Ishikawa (cell line): ENCODE data around the gene PRR35.

Experiments
- CEBPB ChIP-seq: IDR thresholded peaks from 2 replicates; pipeline ENCODE4 v1.6.1; 2012
- CREB1 ChIP-seq: IDR thresholded peaks from 2 replicates; pipeline ENCODE4 v1.6.1; 2012; ENCODE audit warnings: low read depth
- EGR1 ChIP-seq: IDR thresholded peaks from 2 replicates; pipeline ENCODE4 v1.6.1; 2012
- EP300 ChIP-seq: IDR thresholded peaks from 2 replicates; pipeline ENCODE4 v1.6.1; 2012; ENCODE audit warnings: borderline replicate concordance
- FOXM1 ChIP-seq: IDR thresholded peaks from 2 replicates; pipeline ENCODE4 v1.6.1; 2012; ENCODE audit warnings: low read depth, borderline replicate concordance
- NFIC ChIP-seq: IDR thresholded peaks from 2 replicates; pipeline ENCODE4 v1.6.1; 2012
- RAD21 ChIP-seq: IDR thresholded peaks from 2 replicates; pipeline ENCODE4 v1.6.1; 2012; ENCODE audit warnings: low read depth
- TAF1 ChIP-seq: IDR thresholded peaks from 2 replicates; pipeline ENCODE4 v1.6.1; 2012; ENCODE audit warnings: low read depth, mild to moderate bottlenecking
- TCF12 ChIP-seq: IDR thresholded peaks from 2 replicates; pipeline ENCODE4 v1.6.1; 2012; ENCODE audit warnings: low read depth
- TEAD4 ChIP-seq: IDR thresholded peaks from 2 replicates; pipeline ENCODE4 v1.6.1; 2012
- USF1 ChIP-seq: IDR thresholded peaks from 2 replicates; pipeline ENCODE4 v1.6.1; 2012
- YY1 ChIP-seq: IDR thresholded peaks from 2 replicates; pipeline ENCODE4 v1.6.1; 2012; ENCODE audit warnings: low read depth
- ZBTB7A ChIP-seq: IDR thresholded peaks from 2 replicates; pipeline ENCODE4 v1.6.1; 2012; ENCODE audit warnings: low read depth
- TF ChIP-seq, protein P1 (sequence below): IDR thresholded peaks from 2 replicates; pipeline ENCODE4 v1.6.1; 2012
- TF ChIP-seq, protein P2 (sequence below): IDR thresholded peaks from 2 replicates; pipeline ENCODE4 v1.6.1; 2012; ENCODE audit warnings: low read depth, mild to moderate bottlenecking

The PRR35 gene

GRCh38 chr16:515939-516226 lies 44.3 kb upstream of the PRR35 start:
- TF ChIP-seq USF1 = no peak

DNA sequence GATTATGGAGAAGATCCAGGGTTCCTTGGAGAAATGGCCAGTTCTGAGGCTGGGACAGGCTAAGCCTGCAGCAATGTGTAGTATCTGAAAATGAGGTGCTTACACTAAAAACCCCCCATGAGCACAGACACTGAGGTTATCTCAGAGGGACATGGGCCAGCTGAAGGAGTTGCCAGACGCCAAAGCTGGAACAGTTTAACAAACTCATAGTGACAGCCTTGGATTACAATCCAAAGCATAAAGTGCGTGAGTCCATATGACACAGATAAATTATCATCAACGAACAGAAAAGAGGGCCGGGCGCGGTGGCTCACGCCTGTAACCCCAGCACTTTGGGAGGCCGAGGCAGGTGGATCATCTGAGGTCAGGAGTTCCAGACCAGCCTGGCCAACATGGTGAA lies 43.9 kb upstream of the PRR35 start:
- no peak for TF ChIP-seq RAD21
- no peak for TF ChIP-seq YY1
- no peak for TF ChIP-seq TEAD4
- TF ChIP-seq CEBPB = no peak
- TF ChIP-seq CREB1 = no peak
- TF ChIP-seq, protein P1, sequence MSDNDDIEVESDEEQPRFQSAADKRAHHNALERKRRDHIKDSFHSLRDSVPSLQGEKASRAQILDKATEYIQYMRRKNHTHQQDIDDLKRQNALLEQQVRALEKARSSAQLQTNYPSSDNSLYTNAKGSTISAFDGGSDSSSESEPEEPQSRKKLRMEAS = no peak
- TF ChIP-seq USF1 = no peak
- TF ChIP-seq TAF1 = no peak
- no peak for TF ChIP-seq ZBTB7A
- TF ChIP-seq EGR1 = no peak
- no peak for TF ChIP-seq FOXM1
- no peak for TF ChIP-seq EP300
- TF ChIP-seq, protein P2, sequence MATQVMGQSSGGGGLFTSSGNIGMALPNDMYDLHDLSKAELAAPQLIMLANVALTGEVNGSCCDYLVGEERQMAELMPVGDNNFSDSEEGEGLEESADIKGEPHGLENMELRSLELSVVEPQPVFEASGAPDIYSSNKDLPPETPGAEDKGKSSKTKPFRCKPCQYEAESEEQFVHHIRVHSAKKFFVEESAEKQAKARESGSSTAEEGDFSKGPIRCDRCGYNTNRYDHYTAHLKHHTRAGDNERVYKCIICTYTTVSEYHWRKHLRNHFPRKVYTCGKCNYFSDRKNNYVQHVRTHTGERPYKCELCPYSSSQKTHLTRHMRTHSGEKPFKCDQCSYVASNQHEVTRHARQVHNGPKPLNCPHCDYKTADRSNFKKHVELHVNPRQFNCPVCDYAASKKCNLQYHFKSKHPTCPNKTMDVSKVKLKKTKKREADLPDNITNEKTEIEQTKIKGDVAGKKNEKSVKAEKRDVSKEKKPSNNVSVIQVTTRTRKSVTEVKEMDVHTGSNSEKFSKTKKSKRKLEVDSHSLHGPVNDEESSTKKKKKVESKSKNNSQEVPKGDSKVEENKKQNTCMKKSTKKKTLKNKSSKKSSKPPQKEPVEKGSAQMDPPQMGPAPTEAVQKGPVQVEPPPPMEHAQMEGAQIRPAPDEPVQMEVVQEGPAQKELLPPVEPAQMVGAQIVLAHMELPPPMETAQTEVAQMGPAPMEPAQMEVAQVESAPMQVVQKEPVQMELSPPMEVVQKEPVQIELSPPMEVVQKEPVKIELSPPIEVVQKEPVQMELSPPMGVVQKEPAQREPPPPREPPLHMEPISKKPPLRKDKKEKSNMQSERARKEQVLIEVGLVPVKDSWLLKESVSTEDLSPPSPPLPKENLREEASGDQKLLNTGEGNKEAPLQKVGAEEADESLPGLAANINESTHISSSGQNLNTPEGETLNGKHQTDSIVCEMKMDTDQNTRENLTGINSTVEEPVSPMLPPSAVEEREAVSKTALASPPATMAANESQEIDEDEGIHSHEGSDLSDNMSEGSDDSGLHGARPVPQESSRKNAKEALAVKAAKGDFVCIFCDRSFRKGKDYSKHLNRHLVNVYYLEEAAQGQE = no peak

DNA sequence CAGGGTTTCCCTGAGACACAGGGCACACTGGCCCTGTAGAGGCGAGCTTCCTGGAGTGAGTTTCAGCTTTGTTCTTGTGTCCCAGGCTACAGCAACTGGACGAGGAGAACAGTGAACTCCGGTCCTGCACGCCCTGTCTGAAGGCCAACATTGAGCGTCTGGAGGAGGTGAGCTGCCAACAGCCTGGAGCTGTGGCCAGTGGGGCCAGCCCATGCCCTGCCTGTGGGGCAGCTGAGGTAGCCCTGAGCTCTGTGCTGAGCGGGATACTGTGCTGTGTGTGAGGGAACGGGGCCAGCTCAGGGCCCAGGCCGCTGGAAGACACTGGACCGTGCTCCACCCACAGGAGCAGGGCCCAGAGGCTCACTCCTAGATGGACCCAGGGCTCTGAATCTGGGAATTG lies 41.3 kb upstream of the PRR35 start:
- no peak for TF ChIP-seq CEBPB
- no peak for TF ChIP-seq FOXM1
- no peak for TF ChIP-seq ZBTB7A
- TF ChIP-seq EP300 = no peak
- no peak for TF ChIP-seq YY1
- TF ChIP-seq TCF12 = no peak
- TF ChIP-seq, protein P1 = no peak
- no peak for TF ChIP-seq RAD21
- TF ChIP-seq NFIC = no peak
- TF ChIP-seq TEAD4 = no peak
- no peak for TF ChIP-seq TAF1
- no peak for TF ChIP-seq CREB1
- no peak for TF ChIP-seq USF1
- TF ChIP-seq, protein P2 = no peak
- no peak for TF ChIP-seq EGR1

DNA sequence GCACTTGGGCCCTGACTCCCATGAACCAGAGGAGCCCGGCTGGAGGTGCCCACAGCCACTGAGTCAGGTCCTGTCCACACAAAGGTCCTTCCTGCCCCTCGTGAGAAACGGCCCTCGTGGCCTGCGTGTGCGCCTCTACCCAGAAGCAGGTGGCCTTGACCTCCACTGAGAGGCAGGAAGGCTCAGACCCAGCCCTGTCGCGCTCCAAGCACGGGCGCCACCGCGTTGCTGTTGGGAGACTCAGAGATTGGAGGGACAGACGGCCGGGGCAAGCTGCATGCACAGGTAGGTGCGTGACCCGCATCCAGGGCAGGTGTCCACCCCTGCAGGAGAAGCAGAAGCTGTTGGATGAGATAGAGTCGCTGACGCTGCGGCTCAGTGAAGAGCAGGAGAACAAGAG lies 40.8 kb upstream of the PRR35 start:
- no peak for TF ChIP-seq TAF1
- TF ChIP-seq YY1 = no peak
- TF ChIP-seq USF1 = no peak
- no peak for TF ChIP-seq TCF12
- no peak for TF ChIP-seq EGR1
- TF ChIP-seq, protein P2 = no peak
- TF ChIP-seq RAD21 = no peak
- TF ChIP-seq ZBTB7A = no peak
- TF ChIP-seq FOXM1 = no peak
- TF ChIP-seq NFIC = no peak
